Cardiac muscle cell (in vitro differentiated cells and primary cell): ENCODE results near the gene AGRN. TPM values are rescaled to one million over a fixed set of nuclear protein-coding genes. Genes with fewer than 3 reads are reported as not detected.
A peak's percentile ranks its signal among the peaks of the same experiment; 100 is the strongest.

Experiments
- DNase-seq, 2 donors: peaks; one replicate each; pipeline versions ENCODE4 v3.0.0 to v3.0.0-alpha.2; 2010 to 2017; ENCODE audit warnings: low read depth in 1 of 2, low spot score in 1 of 2
- H3K27ac ChIP-seq: fragments of 200-600 bp; sonication (generic); 2 replicates; pipeline ENCODE4 v1.5.1; 2016
- H3K27me3 ChIP-seq: fragments of 200-600 bp; sonication (generic); 2 replicates; pipeline ENCODE4 v1.6.0; 2016; ENCODE audit warnings: control low read depth
- H3K36me3 ChIP-seq: fragments of 200-600 bp; sonication (generic); 2 replicates; pipeline ENCODE4 v1.5.1; 2016; ENCODE audit warnings: control low read depth
- H3K4me1 ChIP-seq: fragments of 200-600 bp; sonication (generic); 2 replicates; pipeline ENCODE4 v1.8.1; 2017; ENCODE audit warnings: low read depth, mild to moderate bottlenecking, mixed run types
- H3K4me3 ChIP-seq: fragments of 200-600 bp; sonication (generic); 2 replicates; pipeline ENCODE4 v1.5.1; 2016; ENCODE audit warnings: mild to moderate bottlenecking
- H3K9me3 ChIP-seq: fragments of 200-600 bp; sonication (generic); 2 replicates; pipeline ENCODE4 v1.5.1; 2017; ENCODE audit warnings: low read depth, mild to moderate bottlenecking, control low read depth
- polyA plus RNA-seq: library from polyadenylated mRNA; unstranded; fragments of >200 nt; fragmentation: Nextera tagmentation; extraction: Ambion mirVana; gene quantifications from 2 replicates; pipeline ENCODE4 v1.2.1, GENCODE V29; 2016
- total RNA-seq: library from RNA; depleted of rRNA; stranded (reverse); fragments of >200 nt; gene quantifications from 2 replicates; pipeline ENCODE4 v1.2.3, GENCODE V29; 2016
- TF ChIP-seq, protein P1 (sequence below): IDR thresholded peaks from 2 replicates; pipeline ENCODE4 v1.5.1; 2012; ENCODE audit warnings: low read depth, mild to moderate bottlenecking, low read length

AGRN gene
- total and polyA plus RNA-seq, 2 experiments from 2014 or later: 23.5 to 154 TPM

DNA sequence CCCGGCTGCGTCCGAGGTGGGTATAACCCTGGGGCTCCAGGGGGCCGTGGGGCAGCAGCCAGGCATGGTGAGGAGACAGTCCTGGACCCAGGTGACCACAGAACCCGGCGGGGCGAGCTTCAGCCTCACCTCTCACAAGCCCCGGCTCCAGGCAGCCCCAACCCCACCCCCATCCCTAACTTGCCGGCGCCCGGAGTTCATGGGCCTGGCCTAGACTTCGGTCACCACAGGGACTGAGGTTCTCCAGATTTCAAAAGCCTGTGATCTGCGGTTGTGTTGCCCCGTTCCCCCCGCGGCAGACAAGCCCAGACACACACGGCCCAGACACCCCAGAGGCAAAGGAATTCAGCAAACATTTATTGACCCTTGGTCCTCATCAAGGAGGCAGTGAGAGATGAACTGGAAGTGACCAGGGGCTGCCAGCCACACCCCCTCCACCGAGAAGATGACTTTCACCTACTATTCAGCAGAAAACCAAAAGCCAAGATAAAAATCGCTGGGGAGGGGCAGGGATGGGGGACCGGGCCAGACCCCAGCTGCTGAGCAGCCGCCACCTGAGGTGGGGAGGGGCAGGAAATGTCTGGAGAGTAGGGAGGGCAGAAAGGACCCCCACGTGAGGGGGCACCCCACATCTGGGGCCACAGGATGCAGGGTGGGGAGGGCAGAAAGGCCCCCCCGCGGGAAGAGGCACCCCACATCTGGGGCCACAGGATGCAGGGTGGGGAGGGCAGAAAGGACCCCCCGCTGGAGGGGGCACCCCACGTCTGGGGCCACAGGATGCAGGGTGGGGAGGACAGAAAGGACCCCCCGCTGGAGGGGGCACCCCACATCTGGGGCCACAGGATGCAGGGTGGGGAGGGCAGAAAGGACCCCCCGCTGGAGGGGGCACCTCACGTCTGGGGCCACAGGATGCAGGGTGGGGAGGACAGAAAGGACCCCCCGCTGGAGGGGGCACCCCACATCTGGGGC lies 24.0 kb upstream of the AGRN start:
- Histone ChIP-seq H3K4me1 (no peaks in the 10 kb centered on the region), H3K27me3 (peaks cover 59% of the 10 kb centered on the region), H3K4me3 (no peak overlapping the region), H3K36me3 (no peaks in the 10 kb centered on the region), H3K27ac (no peak overlapping the region), H3K9me3 (no peaks in the 10 kb centered on the region)
- DNase-seq: no peak
- TF ChIP-seq, protein P1, sequence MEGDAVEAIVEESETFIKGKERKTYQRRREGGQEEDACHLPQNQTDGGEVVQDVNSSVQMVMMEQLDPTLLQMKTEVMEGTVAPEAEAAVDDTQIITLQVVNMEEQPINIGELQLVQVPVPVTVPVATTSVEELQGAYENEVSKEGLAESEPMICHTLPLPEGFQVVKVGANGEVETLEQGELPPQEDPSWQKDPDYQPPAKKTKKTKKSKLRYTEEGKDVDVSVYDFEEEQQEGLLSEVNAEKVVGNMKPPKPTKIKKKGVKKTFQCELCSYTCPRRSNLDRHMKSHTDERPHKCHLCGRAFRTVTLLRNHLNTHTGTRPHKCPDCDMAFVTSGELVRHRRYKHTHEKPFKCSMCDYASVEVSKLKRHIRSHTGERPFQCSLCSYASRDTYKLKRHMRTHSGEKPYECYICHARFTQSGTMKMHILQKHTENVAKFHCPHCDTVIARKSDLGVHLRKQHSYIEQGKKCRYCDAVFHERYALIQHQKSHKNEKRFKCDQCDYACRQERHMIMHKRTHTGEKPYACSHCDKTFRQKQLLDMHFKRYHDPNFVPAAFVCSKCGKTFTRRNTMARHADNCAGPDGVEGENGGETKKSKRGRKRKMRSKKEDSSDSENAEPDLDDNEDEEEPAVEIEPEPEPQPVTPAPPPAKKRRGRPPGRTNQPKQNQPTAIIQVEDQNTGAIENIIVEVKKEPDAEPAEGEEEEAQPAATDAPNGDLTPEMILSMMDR: no peak

DNA sequence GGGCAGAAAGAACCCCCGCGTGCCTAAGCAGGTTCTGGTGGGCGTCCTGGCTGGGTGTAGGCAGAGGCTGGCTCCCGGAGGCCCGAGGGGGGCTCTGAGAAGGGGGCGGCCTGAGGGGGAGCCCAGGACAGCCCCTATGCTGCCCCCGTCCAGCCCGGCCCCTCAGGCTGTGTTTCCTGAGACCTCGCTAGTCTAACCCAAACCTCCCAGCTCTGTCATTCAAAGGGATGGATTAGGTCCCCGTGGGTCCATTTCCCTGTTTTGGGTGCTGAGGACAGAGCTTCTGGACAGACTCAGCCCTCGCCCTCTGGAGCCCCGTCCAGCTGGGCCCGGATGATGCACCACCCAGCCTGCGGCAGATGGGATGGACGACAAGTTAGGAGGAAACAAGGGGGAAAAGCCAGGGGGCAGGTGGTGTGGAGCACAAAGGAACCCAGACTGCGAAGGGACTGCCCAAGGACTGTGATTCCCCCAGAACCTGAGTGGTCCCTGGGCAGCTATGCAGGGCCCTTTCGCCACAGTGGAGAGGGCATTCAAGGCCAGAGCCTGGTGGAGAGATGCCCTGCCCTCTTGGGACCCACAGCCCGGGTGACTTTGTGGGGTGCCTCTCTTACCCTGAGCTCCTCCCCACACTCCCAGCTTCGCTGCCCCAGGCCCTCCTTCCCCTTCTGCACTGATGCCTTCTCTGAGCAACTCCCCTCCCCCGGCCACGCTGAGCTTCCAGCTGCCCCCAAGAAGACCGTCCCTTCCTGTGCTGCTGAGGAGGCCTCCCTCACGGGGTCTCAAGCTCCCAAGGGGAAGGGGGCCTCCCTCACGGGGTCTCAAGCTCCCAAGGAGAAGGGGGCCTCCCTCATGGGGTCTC lies 22.8 kb upstream of the AGRN start:
- DNase-seq: no peak
- TF ChIP-seq, protein P1: no peak
- no peaks in the 10 kb centered on the region for H3K9me3 ChIP-seq
- H3K4me1 ChIP-seq: no peaks in the 10 kb centered on the region
- no peak overlapping the region for H3K27ac ChIP-seq
- peaks cover 55% of the 10 kb centered on the region for H3K27me3 ChIP-seq
- H3K4me3 ChIP-seq: no peak overlapping the region
- H3K36me3 ChIP-seq: no peaks in the 10 kb centered on the region

DNA sequence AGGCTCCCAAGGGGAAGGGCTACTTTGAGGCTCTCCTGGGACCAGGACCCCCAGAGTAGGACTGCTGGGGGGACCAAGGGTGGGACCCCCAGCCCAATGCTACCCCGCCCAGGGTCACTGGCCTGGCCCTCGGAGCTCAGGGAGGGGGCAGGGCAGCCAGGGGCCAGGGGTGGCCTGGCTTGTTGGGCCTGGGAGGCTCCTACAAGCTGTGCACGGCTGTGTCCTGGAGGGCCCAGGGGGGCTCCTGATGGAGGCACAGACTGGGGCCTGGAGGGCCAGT lies 22.3 kb upstream of the AGRN start:
- Histone ChIP-seq H3K27ac (no peak overlapping the region), H3K9me3 (no peaks in the 10 kb centered on the region), H3K36me3 (no peaks in the 10 kb centered on the region), H3K4me3 (no peak overlapping the region), H3K4me1 (no peaks in the 10 kb centered on the region), H3K27me3 (peaks cover 55% of the 10 kb centered on the region)
- TF ChIP-seq, protein P1: no peak
- DNase-seq: no peak

DNA sequence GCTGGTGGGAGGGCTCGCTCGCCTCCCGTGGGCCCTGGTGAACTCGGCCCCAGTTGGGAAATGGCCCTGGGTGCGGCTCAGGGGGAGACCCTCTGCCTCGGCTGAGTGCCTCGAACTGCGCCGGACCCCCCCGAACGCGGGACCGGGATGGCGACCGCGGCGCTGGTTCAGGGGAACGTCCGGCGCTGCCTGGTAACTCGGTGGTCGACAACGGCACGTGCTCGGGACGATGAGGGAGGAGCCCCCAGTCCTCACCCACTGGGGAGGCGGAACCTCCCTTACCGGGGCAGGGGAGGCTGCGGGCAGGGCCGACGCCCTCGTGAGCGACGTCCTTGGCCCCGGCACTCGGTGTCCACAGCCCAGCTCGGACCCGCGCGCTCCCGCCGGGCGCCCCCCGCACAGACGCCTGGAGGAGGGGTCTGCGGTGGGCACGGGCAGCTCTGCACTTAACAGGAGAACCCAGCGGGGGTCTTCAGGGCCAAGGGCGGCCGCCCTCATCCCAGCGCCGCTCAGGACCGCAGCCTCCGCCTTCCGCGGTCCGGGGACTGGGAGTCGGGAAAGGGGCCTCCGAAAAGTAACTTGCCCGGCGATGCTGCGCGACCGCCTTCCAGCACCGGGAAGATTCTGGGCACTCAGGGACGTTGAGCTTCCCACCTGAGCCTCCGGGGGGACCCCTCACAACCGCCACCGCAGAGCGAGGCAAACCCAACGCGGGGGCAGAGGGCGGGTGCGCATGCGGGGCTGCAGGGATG lies 21.8 kb upstream of the AGRN start:
- no peak overlapping the region for H3K27ac ChIP-seq
- H3K36me3 ChIP-seq: no peaks in the 10 kb centered on the region
- no peaks in the 10 kb centered on the region for H3K4me1 ChIP-seq
- peaks cover 53% of the 10 kb centered on the region for H3K27me3 ChIP-seq
- no peaks in the 10 kb centered on the region for H3K9me3 ChIP-seq
- peak overlapping the region; percentile 39 for H3K4me3 ChIP-seq
- DNase-seq: peak in 1 of 2 donors; percentile 58
- TF ChIP-seq, protein P1: no peak

DNA sequence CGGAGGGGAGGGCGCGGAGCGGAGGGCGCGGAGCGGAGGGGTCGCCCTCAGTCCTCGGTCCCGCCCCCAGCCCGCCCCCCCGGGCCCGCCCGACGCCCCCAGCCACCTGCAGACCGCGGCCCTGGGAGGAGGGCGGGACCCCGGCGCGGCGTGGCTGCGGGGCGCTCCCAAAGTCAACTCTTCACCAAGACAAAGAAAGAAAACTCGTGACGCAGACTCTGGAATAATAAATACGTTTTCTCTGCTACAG lies 21.2 kb upstream of the AGRN start:
- peaks cover 3% of the 10 kb centered on the region for H3K4me1 ChIP-seq
- no peaks in the 10 kb centered on the region for H3K36me3 ChIP-seq
- H3K27ac ChIP-seq: peak overlapping the region; percentile 99
- H3K27me3 ChIP-seq: peaks cover 48% of the 10 kb centered on the region
- H3K4me3 ChIP-seq: peak overlapping the region; percentile 39
- H3K9me3 ChIP-seq: no peaks in the 10 kb centered on the region
- no peak for DNase-seq
- TF ChIP-seq, protein P1: no peak
